OCI-LY3 (cell line): ENCODE data around the gene ZNF248.

Experiments
- H2AFZ ChIP-seq: fragments of 200-600, 300-600 bp; shearing (Covaris generic); 2 replicates; pipeline ENCODE4 v1.6.0; 2014; ENCODE audit warnings: antibody characterized with exemption, low read depth, low read length
- H3K27ac ChIP-seq: fragments of 200-600, 300-600 bp; sonication (generic); 2 replicates; pipeline ENCODE4 v1.5.1; 2014; ENCODE audit warnings: mild to moderate bottlenecking, low read length, moderate library complexity, mixed read lengths
- H3K27me3 ChIP-seq: fragments of 200-600, 300-600 bp; sonication (generic); 2 replicates; pipeline ENCODE4 v1.6.1; 2014; ENCODE audit warnings: low read depth, low read length, mixed read lengths
- H3K36me3 ChIP-seq: fragments of 200-600, 300-600 bp; sonication (generic); replicated peaks from 2 replicates; pipeline ENCODE3; 2014; ENCODE audit warnings: low read depth, low read length, mixed read lengths
- H3K4me1 ChIP-seq: fragments of 300-600, 200-600 bp; sonication (generic); 2 replicates; pipeline ENCODE4 v1.6.1; 2014; ENCODE audit warnings: low read length, mixed read lengths
- H3K4me2 ChIP-seq: fragments of 200-600, 300-600 bp; sonication (generic); 2 replicates; pipeline ENCODE4 v1.6.1; 2014; ENCODE audit warnings: low read length, mixed read lengths
- H3K4me3 ChIP-seq: fragments of 300-600, 200-600 bp; sonication (generic); 2 replicates; pipeline ENCODE4 v1.5.1; 2014; ENCODE audit warnings: antibody characterized with exemption, mild to moderate bottlenecking, low read length, moderate library complexity
- H3K79me2 ChIP-seq: fragments of 300-600, 200-600 bp; shearing (Covaris generic); 2 replicates; pipeline ENCODE4 v1.6.1; 2014; ENCODE audit warnings: mild to moderate bottlenecking, low read length, mixed read lengths
- H3K9ac ChIP-seq: fragments of 300-600, 200-600 bp; shearing (Covaris generic); 2 replicates; pipeline ENCODE4 v1.6.0; 2014; ENCODE audit warnings: mild to moderate bottlenecking, low read length, moderate library complexity
- H3K9me3 ChIP-seq: fragments of 200-600, 300-600 bp; shearing (Covaris generic); 2 replicates; pipeline ENCODE4 v1.6.1; 2014; ENCODE audit warnings: low read length, mixed read lengths; ENCODE audit not compliant: insufficient read depth
- H4K20me1 ChIP-seq: fragments of 200-600, 300-600 bp; sonication (generic); 2 replicates; pipeline ENCODE4 v1.6.1; 2016; ENCODE audit warnings: low read length, mixed read lengths; ENCODE audit not compliant: insufficient read depth
- EZH2phosphoT487 ChIP-seq: fragments of 200-600 bp; shearing (Covaris generic); IDR thresholded peaks from 2 replicates; pipeline ENCODE4 v1.6.1; 2018; ENCODE audit warnings: antibody characterized with exemption, mixed run types, low read depth
- TF ChIP-seq, protein P1 (sequence below): fragments of 200-600, 300-600 bp; sonication (generic); IDR thresholded peaks from 2 replicates; pipeline ENCODE4 v1.5.1; 2014; ENCODE audit warnings: antibody characterized with exemption, low read length, low read depth

The ZNF248 gene

DNA sequence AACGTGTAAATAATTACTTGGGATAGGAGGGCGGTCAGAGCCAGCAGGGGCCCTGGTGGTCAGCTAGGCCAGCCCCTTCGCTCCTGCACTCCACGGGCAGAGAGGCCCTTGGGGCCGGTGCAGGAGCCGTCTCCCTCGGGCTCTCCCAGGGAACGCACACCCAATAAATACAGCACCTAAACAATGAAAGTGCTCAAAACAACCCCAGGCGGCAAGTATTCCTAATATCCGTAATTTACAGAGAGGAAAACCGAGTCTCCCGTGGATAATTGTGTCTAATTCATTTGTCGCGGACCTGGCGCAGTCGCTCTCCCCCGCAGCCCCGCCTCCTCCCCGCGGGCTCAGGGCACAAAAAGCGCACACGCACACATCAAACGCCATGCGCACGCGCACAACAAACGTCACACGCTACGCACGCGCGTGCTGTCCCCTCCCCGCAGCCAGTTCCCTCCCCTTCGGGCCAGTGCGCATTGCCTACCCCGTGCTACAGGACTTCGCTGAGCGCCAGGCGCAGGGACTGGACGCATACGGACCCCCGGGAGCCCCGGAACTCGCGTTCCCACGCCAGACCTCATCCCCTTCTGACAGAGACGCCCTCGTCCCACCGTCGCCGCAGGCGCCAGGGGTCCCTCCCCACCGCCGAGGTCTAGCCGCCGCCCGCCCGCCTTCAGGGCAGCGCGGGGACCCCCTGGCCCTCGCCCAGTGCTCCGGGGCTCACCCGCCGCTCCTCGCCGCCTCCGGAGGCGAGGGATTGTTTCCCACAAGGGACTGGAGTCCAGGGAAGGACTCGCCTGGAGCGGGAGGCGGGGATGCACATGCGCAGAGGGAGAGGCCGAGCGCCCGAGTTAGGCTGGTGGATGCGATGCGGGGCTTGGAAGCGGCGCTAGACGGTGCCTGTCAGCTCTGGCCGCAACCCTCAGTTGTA, at the start of gene ZNF248:
Gene ZNF248, minus strand, starts transcription at position 324 of the 925 bp plus-strand sequence. CDS start 1,300 bp downstream, outside the sequence.
- Histone ChIP-seq H3K36me3 (peaks cover 20% of the 10 kb centered on the region), H3K27ac (peak within 1 kb of the TSS; percentile 74), H3K4me1 (peaks cover 36% of the 10 kb centered on the region), H4K20me1 (no peaks in the 10 kb centered on the region), H2AFZ (peak within 1 kb of the TSS; percentile 88; the same call in 1 of the 2 replicates), H3K4me2 (peak within 1 kb of the TSS; percentile 97), H3K79me2 (peaks cover 20% of the 10 kb centered on the region), H3K4me3 (peak within 1 kb of the TSS; percentile 98), H3K27me3 (no peaks in the 10 kb centered on the region), H3K9me3 (peaks cover 6% of the 10 kb centered on the region), H3K9ac (peak within 1 kb of the TSS; percentile 97)
- no peak for TF ChIP-seq EZH2phosphoT487
- TF ChIP-seq, protein P1, sequence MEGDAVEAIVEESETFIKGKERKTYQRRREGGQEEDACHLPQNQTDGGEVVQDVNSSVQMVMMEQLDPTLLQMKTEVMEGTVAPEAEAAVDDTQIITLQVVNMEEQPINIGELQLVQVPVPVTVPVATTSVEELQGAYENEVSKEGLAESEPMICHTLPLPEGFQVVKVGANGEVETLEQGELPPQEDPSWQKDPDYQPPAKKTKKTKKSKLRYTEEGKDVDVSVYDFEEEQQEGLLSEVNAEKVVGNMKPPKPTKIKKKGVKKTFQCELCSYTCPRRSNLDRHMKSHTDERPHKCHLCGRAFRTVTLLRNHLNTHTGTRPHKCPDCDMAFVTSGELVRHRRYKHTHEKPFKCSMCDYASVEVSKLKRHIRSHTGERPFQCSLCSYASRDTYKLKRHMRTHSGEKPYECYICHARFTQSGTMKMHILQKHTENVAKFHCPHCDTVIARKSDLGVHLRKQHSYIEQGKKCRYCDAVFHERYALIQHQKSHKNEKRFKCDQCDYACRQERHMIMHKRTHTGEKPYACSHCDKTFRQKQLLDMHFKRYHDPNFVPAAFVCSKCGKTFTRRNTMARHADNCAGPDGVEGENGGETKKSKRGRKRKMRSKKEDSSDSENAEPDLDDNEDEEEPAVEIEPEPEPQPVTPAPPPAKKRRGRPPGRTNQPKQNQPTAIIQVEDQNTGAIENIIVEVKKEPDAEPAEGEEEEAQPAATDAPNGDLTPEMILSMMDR: no peak

DNA sequence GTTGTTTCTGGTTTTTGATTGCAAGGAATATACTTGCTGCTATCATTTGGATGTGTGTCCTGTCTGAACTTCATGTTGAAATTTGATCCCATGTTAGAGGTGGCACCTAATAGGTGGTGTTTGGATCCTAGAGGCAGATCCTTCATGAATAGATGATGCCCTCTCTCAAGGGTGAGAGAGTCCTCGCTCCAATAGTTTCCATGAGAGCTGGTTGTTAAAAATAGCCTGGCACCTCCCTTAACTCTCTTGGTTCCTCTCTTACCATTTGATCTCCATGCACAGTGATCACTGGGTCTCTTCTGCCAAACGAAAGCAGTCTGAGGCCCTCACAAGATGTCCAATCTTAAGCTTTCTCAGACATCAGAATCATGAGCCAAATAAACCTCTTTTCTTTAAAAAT, 49.0 kb upstream of the ZNF248 start:
- Histone ChIP-seq H2AFZ (no peak overlapping the region), H3K36me3 (no peaks in the 10 kb centered on the region), H3K4me3 (no peak overlapping the region), H3K27me3 (no peaks in the 10 kb centered on the region), H4K20me1 (no peaks in the 10 kb centered on the region), H3K9ac (no peak overlapping the region), H3K79me2 (no peaks in the 10 kb centered on the region), H3K4me1 (no peaks in the 10 kb centered on the region), H3K27ac (no peak overlapping the region), H3K4me2 (no peak overlapping the region), H3K9me3 (no peaks in the 10 kb centered on the region)
- TF ChIP-seq, protein P1: no peak
- TF ChIP-seq EZH2phosphoT487: no peak

DNA sequence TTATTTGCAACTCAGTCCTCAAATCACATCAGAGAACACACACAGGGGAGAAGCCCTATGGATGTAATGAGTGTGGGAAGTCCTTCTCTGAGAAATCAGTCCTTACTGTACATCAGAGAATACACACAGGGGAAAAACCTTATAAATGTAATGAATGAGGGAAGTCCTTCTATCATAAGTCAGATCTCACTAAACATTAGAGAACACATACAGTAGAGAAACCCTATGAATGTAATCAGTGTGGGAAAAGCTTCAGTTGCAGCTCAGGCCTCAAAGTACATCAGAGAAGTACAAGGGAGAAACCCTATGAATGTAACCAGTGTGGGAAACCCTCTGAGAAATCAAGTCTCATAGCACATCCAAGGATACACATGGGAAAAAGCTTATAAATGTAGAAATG, 39.0 kb upstream of the ZNF248 start:
- Histone ChIP-seq H3K27me3 (no peaks in the 10 kb centered on the region), H2AFZ (no peak overlapping the region), H3K4me1 (no peaks in the 10 kb centered on the region), H3K27ac (no peak overlapping the region), H3K9me3 (peaks cover 6% of the 10 kb centered on the region; the same call in 1 of the 2 replicates), H3K9ac (no peak overlapping the region), H3K4me2 (no peak overlapping the region), H3K4me3 (no peak overlapping the region), H3K36me3 (no peaks in the 10 kb centered on the region), H4K20me1 (no peaks in the 10 kb centered on the region), H3K79me2 (no peaks in the 10 kb centered on the region)
- TF ChIP-seq EZH2phosphoT487: no peak
- TF ChIP-seq, protein P1: no peak

DNA sequence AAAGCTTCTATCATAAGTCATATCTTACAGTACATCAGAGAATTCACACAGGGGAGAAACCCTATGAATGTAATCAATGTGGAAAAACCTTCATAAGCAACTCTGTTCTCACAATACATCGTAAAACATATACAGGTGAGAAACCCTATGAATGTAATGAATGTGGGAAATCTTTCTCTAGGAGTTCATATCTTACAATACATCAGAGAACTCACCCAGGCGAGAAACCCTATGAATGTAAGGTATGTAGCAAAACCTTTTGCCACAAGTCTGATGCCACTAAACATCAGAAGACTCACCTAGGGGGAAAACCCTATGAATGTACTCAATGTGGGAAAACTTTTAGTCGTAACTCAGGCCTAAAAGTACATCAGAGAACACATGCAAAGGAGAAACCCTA, 38.3 kb upstream of the ZNF248 start:
- no peaks in the 10 kb centered on the region for H3K36me3 ChIP-seq
- no peak overlapping the region for H3K4me3 ChIP-seq
- no peaks in the 10 kb centered on the region for H3K79me2 ChIP-seq
- H2AFZ ChIP-seq: no peak overlapping the region
- no peak overlapping the region for H3K4me2 ChIP-seq
- H3K9ac ChIP-seq: no peak overlapping the region
- TF ChIP-seq EZH2phosphoT487: no peak
- TF ChIP-seq, protein P1: no peak
- no peaks in the 10 kb centered on the region for H3K27me3 ChIP-seq
- no peaks in the 10 kb centered on the region for H3K4me1 ChIP-seq
- H3K27ac ChIP-seq: no peak overlapping the region
- no peaks in the 10 kb centered on the region for H4K20me1 ChIP-seq
- H3K9me3 ChIP-seq: peaks cover 6% of the 10 kb centered on the region; the same call in 1 of the 2 replicates
